Measurements from ENCODE around the gene SLC17A1.

SLC17A1 gene

DNA sequence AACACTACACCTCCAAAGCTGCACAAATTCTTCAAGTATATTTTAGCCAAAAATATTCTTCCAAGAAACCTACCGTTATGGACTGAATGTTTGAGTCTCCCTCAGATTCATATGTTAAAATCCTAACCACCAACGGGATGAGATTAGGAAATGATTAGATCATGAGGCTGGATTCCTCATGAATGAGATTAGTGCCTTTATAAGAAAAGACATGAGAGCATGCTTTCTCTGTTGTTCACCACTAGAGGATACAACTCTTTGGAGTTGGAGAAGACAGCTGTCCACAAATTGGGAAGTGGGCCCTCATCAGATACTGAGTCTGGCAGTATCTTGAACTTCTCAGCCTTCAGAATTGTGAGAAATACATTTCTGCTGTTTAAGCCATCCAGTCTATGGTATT lies 84.4 kb downstream of the SLC17A1 start:
- no peak for TF ChIP-seq TCF4 (CRISPR knock-in tag; IDR thresholded peaks at IDR 0.05; ENCODE audit: borderline replicate concordance)
- TF ChIP-seq, protein P1, sequence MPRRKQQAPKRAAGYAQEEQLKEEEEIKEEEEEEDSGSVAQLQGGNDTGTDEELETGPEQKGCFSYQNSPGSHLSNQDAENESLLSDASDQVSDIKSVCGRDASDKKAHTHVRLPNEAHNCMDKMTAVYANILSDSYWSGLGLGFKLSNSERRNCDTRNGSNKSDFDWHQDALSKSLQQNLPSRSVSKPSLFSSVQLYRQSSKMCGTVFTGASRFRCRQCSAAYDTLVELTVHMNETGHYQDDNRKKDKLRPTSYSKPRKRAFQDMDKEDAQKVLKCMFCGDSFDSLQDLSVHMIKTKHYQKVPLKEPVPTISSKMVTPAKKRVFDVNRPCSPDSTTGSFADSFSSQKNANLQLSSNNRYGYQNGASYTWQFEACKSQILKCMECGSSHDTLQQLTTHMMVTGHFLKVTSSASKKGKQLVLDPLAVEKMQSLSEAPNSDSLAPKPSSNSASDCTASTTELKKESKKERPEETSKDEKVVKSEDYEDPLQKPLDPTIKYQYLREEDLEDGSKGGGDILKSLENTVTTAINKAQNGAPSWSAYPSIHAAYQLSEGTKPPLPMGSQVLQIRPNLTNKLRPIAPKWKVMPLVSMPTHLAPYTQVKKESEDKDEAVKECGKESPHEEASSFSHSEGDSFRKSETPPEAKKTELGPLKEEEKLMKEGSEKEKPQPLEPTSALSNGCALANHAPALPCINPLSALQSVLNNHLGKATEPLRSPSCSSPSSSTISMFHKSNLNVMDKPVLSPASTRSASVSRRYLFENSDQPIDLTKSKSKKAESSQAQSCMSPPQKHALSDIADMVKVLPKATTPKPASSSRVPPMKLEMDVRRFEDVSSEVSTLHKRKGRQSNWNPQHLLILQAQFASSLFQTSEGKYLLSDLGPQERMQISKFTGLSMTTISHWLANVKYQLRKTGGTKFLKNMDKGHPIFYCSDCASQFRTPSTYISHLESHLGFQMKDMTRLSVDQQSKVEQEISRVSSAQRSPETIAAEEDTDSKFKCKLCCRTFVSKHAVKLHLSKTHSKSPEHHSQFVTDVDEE (CRISPR knock-in tag; IDR thresholded peaks at IDR 0.05), result no peak

GRCh38 chr6:25746968-25747367 lies 84.9 kb downstream of the SLC17A1 start:
- TF ChIP-seq, protein P2, sequence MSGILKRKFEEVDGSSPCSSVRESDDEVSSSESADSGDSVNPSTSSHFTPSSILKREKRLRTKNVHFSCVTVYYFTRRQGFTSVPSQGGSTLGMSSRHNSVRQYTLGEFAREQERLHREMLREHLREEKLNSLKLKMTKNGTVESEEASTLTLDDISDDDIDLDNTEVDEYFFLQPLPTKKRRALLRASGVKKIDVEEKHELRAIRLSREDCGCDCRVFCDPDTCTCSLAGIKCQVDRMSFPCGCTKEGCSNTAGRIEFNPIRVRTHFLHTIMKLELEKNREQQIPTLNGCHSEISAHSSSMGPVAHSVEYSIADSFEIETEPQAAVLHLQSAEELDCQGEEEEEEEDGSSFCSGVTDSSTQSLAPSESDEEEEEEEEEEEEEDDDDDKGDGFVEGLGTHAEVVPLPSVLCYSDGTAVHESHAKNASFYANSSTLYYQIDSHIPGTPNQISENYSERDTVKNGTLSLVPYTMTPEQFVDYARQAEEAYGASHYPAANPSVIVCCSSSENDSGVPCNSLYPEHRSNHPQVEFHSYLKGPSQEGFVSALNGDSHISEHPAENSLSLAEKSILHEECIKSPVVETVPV (CRISPR knock-in tag; IDR thresholded peaks at IDR 0.05), result no peak
- TF ChIP-seq BACH2 (CRISPR knock-in tag; IDR thresholded peaks at IDR 0.05; ENCODE audit: borderline replicate concordance) (no peak), TOX (CRISPR knock-in tag; IDR thresholded peaks at IDR 0.05; ENCODE audit: borderline replicate concordance) (no peak), PPARA (CRISPR knock-in tag; IDR thresholded peaks at IDR 0.05; ENCODE audit: borderline replicate concordance) (no peak), ZNF70 (CRISPR knock-in tag; IDR thresholded peaks at IDR 0.05) (no peak), TCF4 (CRISPR knock-in tag; IDR thresholded peaks at IDR 0.05; ENCODE audit: borderline replicate concordance) (no peak), ISL1 (CRISPR knock-in tag; IDR thresholded peaks at IDR 0.05) (no peak), ZC3H10 (CRISPR knock-in tag; IDR thresholded peaks at IDR 0.05) (no peak), CSDC2 (CRISPR knock-in tag; IDR thresholded peaks at IDR 0.05) (no peak), OSR1 (CRISPR knock-in tag; IDR thresholded peaks at IDR 0.05) (no peak), SNAI2 (CRISPR knock-in tag; IDR thresholded peaks at IDR 0.05) (no peak), ZNF565 (CRISPR knock-in tag; conservative IDR thresholded peaks at IDR 0.05; ENCODE audit: low read depth) (no peak)
- TF ChIP-seq, protein P3, sequence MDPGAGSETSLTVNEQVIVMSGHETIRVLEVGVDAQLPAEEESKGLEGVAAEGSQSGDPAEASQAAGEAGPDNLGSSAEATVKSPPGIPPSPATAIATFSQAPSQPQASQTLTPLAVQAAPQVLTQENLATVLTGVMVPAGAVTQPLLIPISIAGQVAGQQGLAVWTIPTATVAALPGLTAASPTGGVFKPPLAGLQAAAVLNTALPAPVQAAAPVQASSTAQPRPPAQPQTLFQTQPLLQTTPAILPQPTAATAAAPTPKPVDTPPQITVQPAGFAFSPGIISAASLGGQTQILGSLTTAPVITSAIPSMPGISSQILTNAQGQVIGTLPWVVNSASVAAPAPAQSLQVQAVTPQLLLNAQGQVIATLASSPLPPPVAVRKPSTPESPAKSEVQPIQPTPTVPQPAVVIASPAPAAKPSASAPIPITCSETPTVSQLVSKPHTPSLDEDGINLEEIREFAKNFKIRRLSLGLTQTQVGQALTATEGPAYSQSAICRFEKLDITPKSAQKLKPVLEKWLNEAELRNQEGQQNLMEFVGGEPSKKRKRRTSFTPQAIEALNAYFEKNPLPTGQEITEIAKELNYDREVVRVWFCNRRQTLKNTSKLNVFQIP (CRISPR knock-in tag; IDR thresholded peaks at IDR 0.05; ENCODE audit: borderline replicate concordance, low read depth), result no peak
- no peak for ATAC-seq

More for the DNA sequence above, 84.4 kb downstream of the SLC17A1 start:
- ATAC-seq, result no peak

DNA sequence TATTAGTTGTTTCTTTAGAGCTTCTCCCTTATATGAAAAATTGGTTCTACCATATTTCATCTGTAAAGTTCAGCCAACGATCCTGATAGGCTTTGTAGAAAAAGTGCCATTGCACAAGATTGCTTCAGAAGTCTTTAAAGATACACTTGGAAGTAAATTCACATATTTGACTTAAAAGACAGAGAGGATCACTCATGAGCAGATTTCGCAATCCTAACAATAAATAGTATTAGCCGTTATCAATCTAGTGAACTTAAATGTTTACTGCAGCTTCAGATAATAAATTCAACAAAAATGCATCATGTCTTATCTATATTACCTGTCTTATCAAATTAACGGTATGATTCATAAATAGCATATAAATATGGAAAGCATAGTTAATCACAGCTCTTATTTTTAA lies 86.0 kb downstream of the SLC17A1 start:
- TF ChIP-seq ZFP30 (CRISPR knock-in tag; IDR thresholded peaks at IDR 0.05), result no peak
- TF ChIP-seq PPARA (CRISPR knock-in tag; IDR thresholded peaks at IDR 0.05; ENCODE audit: borderline replicate concordance), result no peak
- TF ChIP-seq ZFP3 (CRISPR knock-in tag; IDR thresholded peaks at IDR 0.05), result no peak
- no peak for TF ChIP-seq ISL1 (CRISPR knock-in tag; IDR thresholded peaks at IDR 0.05)
- no peak for TF ChIP-seq OSR1 (CRISPR knock-in tag; IDR thresholded peaks at IDR 0.05)
- no peak for TF ChIP-seq CSDC2 (CRISPR knock-in tag; IDR thresholded peaks at IDR 0.05)
- no peak for TF ChIP-seq GLIS3 (CRISPR knock-in tag; IDR thresholded peaks at IDR 0.05)
- TF ChIP-seq PATZ1 (CRISPR knock-in tag; IDR thresholded peaks at IDR 0.05; ENCODE audit: borderline replicate concordance), result no peak
- no peak for TF ChIP-seq ZC3H10 (CRISPR knock-in tag; IDR thresholded peaks at IDR 0.05)
- TF ChIP-seq, protein P1 (CRISPR knock-in tag; IDR thresholded peaks at IDR 0.05), result no peak
- no peak for TF ChIP-seq ZNF8 (CRISPR knock-in tag; IDR thresholded peaks at IDR 0.05)
- TF ChIP-seq BACH2 (CRISPR knock-in tag; IDR thresholded peaks at IDR 0.05; ENCODE audit: borderline replicate concordance), result no peak
- no peak for TF ChIP-seq ZNF70 (CRISPR knock-in tag; IDR thresholded peaks at IDR 0.05)
- no peak for TF ChIP-seq SNAI2 (CRISPR knock-in tag; IDR thresholded peaks at IDR 0.05)
- TF ChIP-seq TCF4 (CRISPR knock-in tag; IDR thresholded peaks at IDR 0.05; ENCODE audit: borderline replicate concordance), result no peak
- ATAC-seq, result no peak
